HG03469 (cell line): ENCODE measurements around the gene FAM3D.
"Not testable (repeated sequence)": the region's sequence is repeated elsewhere in the genome, so short reads cannot be mapped to it uniquely, and the experiment has no call there.

Experiments used
- ATAC-seq: cut with Tn5 transposase; IDR thresholded peaks from one replicate; pipeline ENCODE4 v1.9.1; 2021; ENCODE audit warnings: mild to moderate bottlenecking, moderate library complexity, moderate number of reproducible peaks; ENCODE audit not compliant: unreplicated experiment

The FAM3D gene

GRCh38 chr3:58685641-58686040, 19.1 kb upstream of the FAM3D start:
- ATAC-seq = no peak

GRCh38 chr3:58683466-58683865, 16.9 kb upstream of the FAM3D start:
- ATAC-seq = peak; percentile 64

- no peak for ATAC-seq
Measured at GRCh38 chr3:58683001-58683458, 16.5 kb upstream of the FAM3D start.

GRCh38 chr3:58681863-58682262, 15.3 kb upstream of the FAM3D start:
- ATAC-seq = no peak

GRCh38 chr3:58680879-58681525, 14.4 kb upstream of the FAM3D start:
- ATAC-seq = no peak

- ATAC-seq = no peak
Measured at GRCh38 chr3:58679974-58680666, 13.5 kb upstream of the FAM3D start.

- ATAC-seq = no peak
Measured at GRCh38 chr3:58679446-58679845, 12.9 kb upstream of the FAM3D start.

GRCh38 chr3:58678177-58678970, 11.8 kb upstream of the FAM3D start:
- not testable (repeated sequence) for ATAC-seq

GRCh38 chr3:58672880-58673279, 6.3 kb upstream of the FAM3D start:
- ATAC-seq = no peak

- ATAC-seq = no peak
Measured at GRCh38 chr3:58672451-58672850, 5.9 kb upstream of the FAM3D start.

GRCh38 chr3:58670506-58671135, 4.0 kb upstream of the FAM3D start:
- no peak for ATAC-seq

GRCh38 chr3:58668247-58668646, 1.7 kb upstream of the FAM3D start:
- ATAC-seq = no peak

- ATAC-seq = no peak
Measured at GRCh38 chr3:58667704-58668103, 1.1 kb upstream of the FAM3D start.

GRCh38 chr3:58667229-58667628, 655 bp upstream of the FAM3D start:
- no peak for ATAC-seq

- ATAC-seq = no peak
Measured at GRCh38 chr3:58665405-58665804, 1.2 kb downstream of the FAM3D start.

GRCh38 chr3:58664611-58665010, 2.0 kb downstream of the FAM3D start:
- no peak for ATAC-seq

- no peak for ATAC-seq
Measured at GRCh38 chr3:58661836-58662420, 4.6 kb downstream of the FAM3D start.

- no peak for ATAC-seq
Measured at GRCh38 chr3:58660998-58661397, 5.6 kb downstream of the FAM3D start.

GRCh38 chr3:58659051-58659675, 7.4 kb downstream of the FAM3D start:
- no peak for ATAC-seq

- no peak for ATAC-seq
Measured at GRCh38 chr3:58658508-58658907, 8.1 kb downstream of the FAM3D start.
